Measurements from ENCODE around the gene UBE2G1. TPM values are rescaled to one million over a fixed set of nuclear protein-coding genes. Genes with fewer than 3 reads are reported as not detected.

The UBE2G1 gene
- total and polyA plus RNA-seq, 2 of the 13 experiments (the other 11 are each of a cell fraction or from before 2014, with no cell fraction given), result 27.9 to 42.6 TPM

DNA sequence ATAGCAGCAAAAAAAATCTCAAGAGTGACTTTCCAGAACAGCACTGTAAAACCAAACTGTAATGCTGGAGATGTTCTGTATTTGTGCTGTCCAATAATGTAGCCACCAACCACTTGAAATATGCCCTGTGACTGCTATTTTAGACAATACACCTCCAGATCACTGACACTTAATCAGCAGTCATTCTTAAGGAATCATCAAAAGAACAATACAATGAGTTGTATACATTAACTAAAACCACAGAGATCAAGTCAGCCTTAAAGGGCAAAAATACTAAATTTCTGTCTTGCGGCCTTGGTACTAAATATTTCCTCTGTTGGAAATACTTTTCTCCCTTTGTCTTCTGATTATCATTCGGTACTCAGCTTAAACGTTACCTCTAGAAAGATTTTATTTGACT lies 69.1 kb downstream of the UBE2G1 start:
- FAIRE-seq, result no peak
- Histone ChIP-seq H2AFZ (ENCODE audit: low read length) (no peak overlapping the region), H4K20me1 (ENCODE audit: insufficient read depth, low read length) (no peaks in the 10 kb centered on the region), H3K4me1 (ENCODE audit: insufficient read depth, low read length) (no peaks in the 10 kb centered on the region), H3K36me3 (replicated peaks in 1 of 2; ENCODE audit: control insufficient read depth in 1 of 2, insufficient read depth in 2 of 2, low read length in 2 of 2) (peaks cover 10 to 46% of the 10 kb centered on the region in 2 experiments; a peak in 4 of 5 replicates), H3K9ac (ENCODE audit: insufficient read depth, low read depth, low read length) (no peak overlapping the region), H3K27ac (ENCODE audit: extremely low read length, insufficient read depth, low read length) (no peak overlapping the region), H3K9me3 (ENCODE audit: low read length) (no peaks in the 10 kb centered on the region), H3K79me2 (ENCODE audit: insufficient read depth, low read length) (peaks cover 20% of the 10 kb centered on the region), H3K4me3 (replicated peaks in 1 of 3; ENCODE audit: insufficient read depth in 1 of 3, low read depth in 2 of 3, low read length in 3 of 3) (no peak overlapping the region), H3K4me2 (ENCODE audit: low read depth, low read length) (no peak overlapping the region), H3K27me3 (ENCODE audit: control insufficient read depth in 1 of 2, insufficient read depth in 2 of 2, low read length in 2 of 2) (no peaks in the 10 kb centered on the region)
- 94% methylated on average over 3 of the region's 3 CpGs for WGBS (ENCODE audit: low lambda C conversion rate)
- BruUV-seq (replicated peaks), result no TSS peak
- POLR2A ChIA-PET, result no interaction called here
- no peak for DNase-seq (ENCODE audit: low spot score)
- intact Hi-C loops (cut with micrococcal nuclease; ENCODE audit: unreplicated experiment), result no loop called here
- CTCF ChIA-PET (ENCODE audit: low intra/inter-chr PET ratio, low total read pairs), result no interaction called here
- in situ Hi-C loops (cut with HindIII; ENCODE audit: extremely low pct_ligation_motif_present, low pct_unique_long_range_greater_than_20kb), result no loop called here
- no peak for ATAC-seq
- TF ChIP-seq XBP1 (CRISPR knock-in tag; IDR thresholded peaks at IDR 0.05) (no peak), HBP1 (CRISPR knock-in tag; IDR thresholded peaks at IDR 0.05; ENCODE audit: low read depth) (no peak), MLX (CRISPR knock-in tag; IDR thresholded peaks at IDR 0.05) (no peak), ZNF317 (CRISPR knock-in tag; IDR thresholded peaks at IDR 0.05) (no peak), PLSCR1 (CRISPR knock-in tag; IDR thresholded peaks at IDR 0.05; ENCODE audit: borderline replicate concordance) (no peak), ZNF792 (CRISPR knock-in tag; IDR thresholded peaks at IDR 0.05) (no peak), FOXA3 (CRISPR knock-in tag; IDR thresholded peaks at IDR 0.05) (no peak), HOXD1 (CRISPR knock-in tag; IDR thresholded peaks at IDR 0.05) (no peak), ZNF224 (CRISPR knock-in tag; IDR thresholded peaks at IDR 0.05) (no peak), CREB3 (CRISPR knock-in tag; IDR thresholded peaks at IDR 0.05) (no peak), ZNF446 (CRISPR knock-in tag; IDR thresholded peaks at IDR 0.05) (no peak), KIAA2018 (CRISPR knock-in tag; IDR thresholded peaks at IDR 0.05; ENCODE audit: borderline replicate concordance) (no peak)

Measured in HepG2 (cell line).